GM19238 (cell line): ENCODE results near the gene PGLYRP2.
A peak's percentile ranks its signal among the peaks of the same experiment; 100 is the strongest.

Experiments
- DNase-seq: peaks from one replicate; pipeline ENCODE4 v3.0.0; 2011; ENCODE audit warnings: low spot score; ENCODE audit not compliant: insufficient read length

The PGLYRP2 gene

GRCh38 chr19:15456871-15457700 is 22.2 kb downstream of the PGLYRP2 start:
- no peak for DNase-seq

GRCh38 chr19:15456441-15456840 is 22.9 kb downstream of the PGLYRP2 start:
- DNase-seq = no peak

- DNase-seq = no peak
These were observed 23.3 kb downstream of the PGLYRP2 start for GRCh38 chr19:15455996-15456395.

- DNase-seq = no peak
These were observed 25.1 kb downstream of the PGLYRP2 start for GRCh38 chr19:15453906-15454860.

GRCh38 chr19:15453091-15453578 is 26.2 kb downstream of the PGLYRP2 start:
- no peak for DNase-seq

GRCh38 chr19:15452111-15453047 is 26.9 kb downstream of the PGLYRP2 start:
- DNase-seq = no peak

GRCh38 chr19:15450528-15450890 is 28.8 kb downstream of the PGLYRP2 start:
- no peak for DNase-seq

- DNase-seq = peak; percentile 98
These were observed 29.4 kb downstream of the PGLYRP2 start, which contains the start of gene WIZ for GRCh38 chr19:15449620-15450527. TSS of gene WIZ (minus strand) at chr19:15449956. CDS start at chr19:15448307, 1,649 bp downstream.

GRCh38 chr19:15448778-15449619 is 30.3 kb downstream of the PGLYRP2 start:
- peak; percentile 47 for DNase-seq

GRCh38 chr19:15448044-15448777 is 31.1 kb downstream of the PGLYRP2 start:
- DNase-seq = no peak

GRCh38 chr19:15447057-15447456 is 32.2 kb downstream of the PGLYRP2 start:
- DNase-seq = no peak

- no peak for DNase-seq
These were observed 33.4 kb downstream of the PGLYRP2 start for GRCh38 chr19:15445807-15446376.

- no peak for DNase-seq
These were observed 34.1 kb downstream of the PGLYRP2 start for GRCh38 chr19:15445227-15445605.

GRCh38 chr19:15444505-15445226 is 34.6 kb downstream of the PGLYRP2 start:
- no peak for DNase-seq

GRCh38 chr19:15443838-15444237 is 35.5 kb downstream of the PGLYRP2 start:
- DNase-seq = no peak

- DNase-seq = no peak
These were observed 36.0 kb downstream of the PGLYRP2 start for GRCh38 chr19:15443325-15443724.
